Vagina (tissue), 2 donors: Measurements from ENCODE around the gene POFUT1. TPM values are rescaled to one million over a fixed set of nuclear protein-coding genes. Genes with fewer than 3 reads are reported as not detected.

Experiments
- DNase-seq, 2 donors: peaks; one replicate each; pipeline ENCODE4 v3.0.0-alpha.2; 2017; ENCODE audit errors: extremely low spot score in 2 of 2
- H3K27ac ChIP-seq: fragments of 200-600 bp; sonication (generic); one replicate; pipeline ENCODE4 v1.5.1; 2019
- H3K27me3 ChIP-seq: fragments of 200-600 bp; sonication (generic); one replicate; pipeline ENCODE4 v1.5.1; 2019
- H3K36me3 ChIP-seq, 2 donors: fragments of 200-600 bp; sonication (generic); one replicate each; pipeline ENCODE4 v1.5.1; 2017 to 2019
- H3K4me1 ChIP-seq: fragments of 200-600 bp; sonication (generic); one replicate; pipeline ENCODE4 v1.5.1; 2019
- H3K4me3 ChIP-seq, 2 donors: fragments of 200-600 bp; sonication (generic); 1 replicate in 1 of 2; 2 replicates in 1 of 2; pipeline ENCODE4 v1.5.1; 2016 to 2019
- H3K9me3 ChIP-seq: fragments of 200-600 bp; sonication (generic); one replicate; pipeline ENCODE4 v1.5.1; 2019
- CTCF ChIP-seq, 3 experiments: fragments of 450-650 bp in 2 of 3; fragments of 200-600 bp in 1 of 3; sonication (generic) in 1 of 3; IDR thresholded peaks; one replicate each; pipeline ENCODE4 v1.5.1; 2017 to 2019; ENCODE audit warnings: antibody characterized with exemption in 3 of 3, mild to moderate bottlenecking in 2 of 3, moderate library complexity in 2 of 3
- POLR2A ChIP-seq, 2 donors: fragments of 450-650 bp; IDR thresholded peaks; one replicate each; pipeline ENCODE4 v1.6.1; 2017; ENCODE audit warnings: antibody characterized with exemption in 2 of 2, mild to moderate bottlenecking in 2 of 2, moderate library complexity in 2 of 2
- POLR2AphosphoS5 ChIP-seq, 2 donors: sonication (generic); formaldehyde crosslinking; IDR thresholded peaks; one replicate each; pipeline ENCODE4 v1.9.0; 2017; ENCODE audit warnings: antibody characterized with exemption in 2 of 2, mild to moderate bottlenecking in 2 of 2, low read depth in 1 of 2; ENCODE audit not compliant: insufficient read depth in 1 of 2
- intact Hi-C: fragments of 100-400 bp; cut with DNase I; formaldehyde crosslinking; loops from one replicate; pipeline ENCODE4 v1.15.1; 2023
- total RNA-seq: library from RNA; depleted of rRNA; stranded (reverse); fragments of >200 nt; gene quantifications from one replicate; pipeline ENCODE4 v1.2.3, GENCODE V29; 2016

POFUT1 gene
- total RNA-seq, 1 donor from 2014 or later = 27.7 TPM

- no peaks in the 10 kb centered on the region for H3K9me3 ChIP-seq
- no peaks in the 10 kb centered on the region for H3K27me3 ChIP-seq
- no peak for DNase-seq
- intact Hi-C loops = no loop called here
- no peak overlapping the region for H3K27ac ChIP-seq
- TF ChIP-seq CTCF (IDR thresholded peaks at IDR 0.05) (no peak), POLR2AphosphoS5 (IDR thresholded peaks at IDR 0.05; ENCODE audit: insufficient read depth in 1 of 2, low read depth in 1 of 2) (no peak), POLR2A (IDR thresholded peaks at IDR 0.05) (no peak)
- no peak overlapping the region for H3K4me3 ChIP-seq
- peaks cover 0 to 41% of the 10 kb centered on the region in 2 donors for H3K36me3 ChIP-seq
- peaks cover 25% of the 10 kb centered on the region for H3K4me1 ChIP-seq
Observed at GRCh38 chr20:32227306-32227705, 19.6 kb downstream of the POFUT1 start.

GRCh38 chr20:32227744-32228688 lies 20.3 kb downstream of the POFUT1 start:
- Histone ChIP-seq H3K27ac (no peak overlapping the region), H3K27me3 (no peaks in the 10 kb centered on the region), H3K4me1 (peaks cover 25% of the 10 kb centered on the region), H3K36me3 (peaks cover 0 to 40% of the 10 kb centered on the region in 2 donors), H3K9me3 (no peaks in the 10 kb centered on the region), H3K4me3 (no peak overlapping the region)
- intact Hi-C loops = no loop called here
- DNase-seq = no peak
- no peak for TF ChIP-seq POLR2A (IDR thresholded peaks at IDR 0.05)
- TF ChIP-seq POLR2AphosphoS5 (IDR thresholded peaks at IDR 0.05; ENCODE audit: insufficient read depth in 1 of 2, low read depth in 1 of 2) = peak in 1 of 2 donors; percentile 49
- TF ChIP-seq CTCF (IDR thresholded peaks at IDR 0.05) = no peak

GRCh38 chr20:32229251-32229747 lies 21.6 kb downstream of the POFUT1 start:
- Histone ChIP-seq H3K4me1 (peaks cover 25% of the 10 kb centered on the region), H3K27me3 (no peaks in the 10 kb centered on the region), H3K27ac (no peak overlapping the region), H3K4me3 (no peak overlapping the region), H3K9me3 (no peaks in the 10 kb centered on the region), H3K36me3 (peaks cover 0 to 38% of the 10 kb centered on the region in 2 donors)
- TF ChIP-seq POLR2AphosphoS5 (IDR thresholded peaks at IDR 0.05; ENCODE audit: insufficient read depth in 1 of 2, low read depth in 1 of 2) = no peak
- TF ChIP-seq POLR2A (IDR thresholded peaks at IDR 0.05) = no peak
- TF ChIP-seq CTCF (IDR thresholded peaks at IDR 0.05) = no peak
- intact Hi-C loops = no loop called here
- no peak for DNase-seq

- peaks cover 0 to 39% of the 10 kb centered on the region in 2 donors for H3K36me3 ChIP-seq
Observed at GRCh38 chr20:32230707-32231106, 23.0 kb downstream of the POFUT1 start.

More at GRCh38 chr20:32230707-32231106, 23.0 kb downstream of the POFUT1 start:
- H3K4me3 ChIP-seq = no peak overlapping the region
- no peak overlapping the region for H3K27ac ChIP-seq
- TF ChIP-seq CTCF (IDR thresholded peaks at IDR 0.05) (no peak), POLR2A (IDR thresholded peaks at IDR 0.05) (no peak), POLR2AphosphoS5 (IDR thresholded peaks at IDR 0.05; ENCODE audit: insufficient read depth in 1 of 2, low read depth in 1 of 2) (no peak)
- intact Hi-C loops = no loop called here
- H3K27me3 ChIP-seq = no peaks in the 10 kb centered on the region
- peaks cover 25% of the 10 kb centered on the region for H3K4me1 ChIP-seq
- H3K9me3 ChIP-seq = no peaks in the 10 kb centered on the region
- DNase-seq = no peak
